Activated CD4-positive, alpha-beta memory T cell treated with anti-CD3 and anti-CD28 coated beads for 36 hours (primary cell): ENCODE measurements around the gene NINL. TPM values are rescaled to one million over a fixed set of nuclear protein-coding genes. Genes with fewer than 3 reads are reported as not detected.
"Not testable (repeated sequence)": the region's sequence is repeated elsewhere in the genome, so short reads cannot be mapped to it uniquely, and the experiment has no call there.

Source experiments
- CTCF ChIA-PET: fragments of 350-600 bp; sonication (Branson Sonifier 250); formaldehyde crosslinking; loops from one replicate; lab custom pipeline; 2021; ENCODE audit warnings: antibody characterized with exemption, inconsistent platforms; lab: Charles Lee
- POLR2A ChIA-PET: fragments of 350-600 bp; sonication (Branson Sonifier 250); formaldehyde crosslinking; loops from one replicate; lab custom pipeline; 2021; ENCODE audit warnings: antibody characterized with exemption; lab: Charles Lee
- DNase-seq: peaks from one replicate; pipeline ENCODE4 v3.0.0-alpha.2; 2020
- H3K27ac Mint-ChIP-seq: one replicate; pipeline ENCODE4 v1.8.0; 2021; ENCODE audit warnings: mixed read lengths
- H3K27me3 Mint-ChIP-seq: one replicate; pipeline ENCODE4 v1.8.0; 2021; ENCODE audit warnings: mixed read lengths
- H3K36me3 Mint-ChIP-seq: one replicate; pipeline ENCODE4 v1.8.0; 2021; ENCODE audit warnings: mixed read lengths
- H3K4me1 Mint-ChIP-seq: one replicate; pipeline ENCODE4 v1.8.0; 2021; ENCODE audit warnings: low read depth, mixed read lengths
- H3K4me3 Mint-ChIP-seq: one replicate; pipeline ENCODE4 v1.8.0; 2021; ENCODE audit warnings: mild to moderate bottlenecking, mixed read lengths
- H3K9me3 Mint-ChIP-seq: one replicate; pipeline ENCODE4 v1.8.0; 2021; ENCODE audit warnings: mixed read lengths
- intact Hi-C: fragments of 100-400 bp; cut with micrococcal nuclease; formaldehyde crosslinking; loops from one replicate; pipeline ENCODE4 v1.15.1; 2023
- total RNA-seq, 2 experiments: library from RNA; stranded (reverse); gene quantifications; one replicate each; pipeline ENCODE4 v1.2.3, GENCODE V29; 2021

Gene NINL
- total RNA-seq, 2 experiments from 2014 or later = 2.7 to 3.9 TPM

- H3K27ac Mint-ChIP-seq = no peak overlapping the region
- POLR2A ChIA-PET = no interaction called here
- H3K4me1 Mint-ChIP-seq = no peaks in the 10 kb centered on the region
- DNase-seq = no peak
- CTCF ChIA-PET = no interaction called here
- H3K36me3 Mint-ChIP-seq = peaks cover 35% of the 10 kb centered on the region
- no peaks in the 10 kb centered on the region for H3K27me3 Mint-ChIP-seq
- intact Hi-C loops = no loop called here
- H3K9me3 Mint-ChIP-seq = peaks cover 35% of the 10 kb centered on the region
- H3K4me3 Mint-ChIP-seq = no peak overlapping the region
These were observed 71.1 kb downstream of the NINL start for GRCh38 chr20:25514195-25514594.

DNA sequence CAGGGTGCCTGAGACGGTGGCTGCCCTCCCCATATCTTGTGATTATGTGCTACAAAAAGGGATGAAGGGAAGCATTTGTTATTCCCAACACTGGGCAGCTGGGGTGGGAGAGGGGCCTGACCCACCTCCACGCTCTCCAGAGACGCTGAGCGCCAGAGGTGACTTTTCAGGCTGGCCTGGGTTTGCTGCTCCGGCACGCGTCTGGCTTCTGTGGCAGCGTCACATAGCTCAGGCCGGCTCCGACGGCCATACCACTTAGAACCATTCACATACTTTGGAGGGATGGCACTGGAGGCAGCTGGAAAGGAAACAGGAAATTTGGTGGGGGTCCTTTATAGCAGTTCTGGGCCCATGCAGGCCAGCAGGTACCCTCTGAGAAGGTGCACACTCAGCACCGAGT lies 72.6 kb downstream of the NINL start:
- CTCF ChIA-PET = no interaction called here
- DNase-seq = no peak
- intact Hi-C loops = no loop called here
- Mint-ChIP-seq H3K27ac (no peak overlapping the region), H3K4me3 (no peak overlapping the region), H3K4me1 (no peaks in the 10 kb centered on the region), H3K9me3 (peaks cover 38% of the 10 kb centered on the region), H3K36me3 (peaks cover 40% of the 10 kb centered on the region), H3K27me3 (no peaks in the 10 kb centered on the region)
- POLR2A ChIA-PET = no interaction called here

- peaks cover 33% of the 10 kb centered on the region for H3K36me3 Mint-ChIP-seq
- H3K27ac Mint-ChIP-seq = no peak overlapping the region
- no peak overlapping the region for H3K4me3 Mint-ChIP-seq
- intact Hi-C loops = no loop called here
- POLR2A ChIA-PET = no interaction called here
- no peaks in the 10 kb centered on the region for H3K27me3 Mint-ChIP-seq
- H3K9me3 Mint-ChIP-seq = peaks cover 34% of the 10 kb centered on the region
- H3K4me1 Mint-ChIP-seq = no peaks in the 10 kb centered on the region
- CTCF ChIA-PET = no interaction called here
- no peak for DNase-seq
These were observed 74.1 kb downstream of the NINL start for GRCh38 chr20:25511183-25511582.

GRCh38 chr20:25510721-25511120 lies 74.6 kb downstream of the NINL start:
- Mint-ChIP-seq H3K4me3 (no peak overlapping the region), H3K4me1 (no peaks in the 10 kb centered on the region), H3K36me3 (peaks cover 29% of the 10 kb centered on the region), H3K27ac (no peak overlapping the region), H3K27me3 (no peaks in the 10 kb centered on the region), H3K9me3 (peaks cover 30% of the 10 kb centered on the region)
- no peak for DNase-seq
- POLR2A ChIA-PET = no interaction called here
- intact Hi-C loops = no loop called here
- CTCF ChIA-PET = no interaction called here

GRCh38 chr20:25510202-25510601 lies 75.1 kb downstream of the NINL start:
- Mint-ChIP-seq H3K4me1 (no peaks in the 10 kb centered on the region), H3K4me3 (no peak overlapping the region), H3K36me3 (peaks cover 26% of the 10 kb centered on the region), H3K27ac (no peak overlapping the region), H3K9me3 (peaks cover 25% of the 10 kb centered on the region), H3K27me3 (no peaks in the 10 kb centered on the region)
- ChIA-PET CTCF (no interaction called here), POLR2A (no interaction called here)
- intact Hi-C loops = no loop called here
- DNase-seq = no peak

- Mint-ChIP-seq H3K4me1 (no peaks in the 10 kb centered on the region), H3K4me3 (no peak overlapping the region), H3K36me3 (peaks cover 16% of the 10 kb centered on the region), H3K9me3 (peaks cover 14% of the 10 kb centered on the region), H3K27me3 (no peaks in the 10 kb centered on the region), H3K27ac (no peak overlapping the region)
- intact Hi-C loops = no loop called here
- ChIA-PET CTCF (no interaction called here), POLR2A (no interaction called here)
- no peak for DNase-seq
These were observed 76.2 kb downstream of the NINL start for GRCh38 chr20:25509084-25509483.

- Mint-ChIP-seq H3K4me1 (no peaks in the 10 kb centered on the region), H3K9me3 (peaks cover 7% of the 10 kb centered on the region), H3K4me3 (no peak overlapping the region), H3K27me3 (no peaks in the 10 kb centered on the region), H3K36me3 (peaks cover 11% of the 10 kb centered on the region), H3K27ac (no peak overlapping the region)
- intact Hi-C loops = no loop called here
- ChIA-PET POLR2A (no interaction called here), CTCF (interaction anchor here (0.7 kb wide), 1 partner anchor 13 kb away, joined by 3 read pairs; no protein-coding TSS in a partner anchor)
- no peak for DNase-seq
These were observed 77.1 kb downstream of the NINL start for GRCh38 chr20:25508083-25508770.

GRCh38 chr20:25507385-25508082 lies 77.8 kb downstream of the NINL start:
- no peaks in the 10 kb centered on the region for H3K27me3 Mint-ChIP-seq
- H3K27ac Mint-ChIP-seq = no peak overlapping the region
- no peaks in the 10 kb centered on the region for H3K4me1 Mint-ChIP-seq
- ChIA-PET CTCF (interaction anchor here (0.7 kb wide), 1 partner anchor 13 kb away, joined by 3 read pairs; no protein-coding TSS in a partner anchor), POLR2A (interaction anchor here (0.6 kb wide), 1 partner anchor 105 kb away, joined by 3 read pairs; no protein-coding TSS in a partner anchor)
- no peak for DNase-seq
- peaks cover 3% of the 10 kb centered on the region for H3K9me3 Mint-ChIP-seq
- intact Hi-C loops = no loop called here
- H3K4me3 Mint-ChIP-seq = no peak overlapping the region
- peaks cover 11% of the 10 kb centered on the region for H3K36me3 Mint-ChIP-seq

DNA sequence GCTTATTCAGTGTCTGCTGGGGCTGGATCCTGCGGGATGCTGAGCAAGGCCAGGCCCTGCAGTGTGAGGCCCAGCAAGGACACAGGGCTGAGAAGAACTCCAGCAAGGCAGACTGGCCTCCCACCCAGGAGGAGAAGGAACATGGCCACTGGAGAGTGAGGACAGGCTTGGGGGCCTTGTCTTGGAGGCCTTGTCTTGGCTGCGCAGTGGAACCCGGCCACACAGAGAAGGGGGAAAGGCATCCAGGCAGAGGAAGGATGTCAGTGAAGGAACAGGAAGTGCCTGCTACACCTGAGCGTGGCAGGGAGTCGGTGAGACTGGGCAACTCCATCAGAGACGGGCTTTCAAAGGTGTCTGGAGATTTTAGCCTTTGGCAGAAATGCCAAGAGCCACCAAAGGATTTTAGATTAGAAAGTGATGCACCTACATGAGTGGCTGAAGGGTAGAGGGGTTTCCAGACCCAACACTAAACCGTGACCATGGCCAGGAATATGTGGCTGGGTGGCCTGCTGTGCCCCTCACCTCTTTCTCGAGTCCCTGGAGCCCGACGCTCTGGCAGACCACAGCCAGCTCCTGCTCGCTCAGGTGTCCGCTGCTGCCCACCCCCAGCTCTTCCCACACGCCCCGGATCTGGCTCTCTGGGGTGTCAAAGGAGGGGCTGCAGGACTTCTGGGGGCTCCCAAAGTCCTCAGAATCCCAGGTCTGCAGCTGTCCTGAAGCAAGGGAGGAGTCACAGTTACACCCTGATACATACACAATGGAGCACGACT lies 80.8 kb downstream of the NINL start:
- Mint-ChIP-seq H3K27ac (no peak overlapping the region), H3K4me1 (no peaks in the 10 kb centered on the region)
- POLR2A ChIA-PET = no interaction called here

GRCh38 chr20:25503936-25504335 lies 81.4 kb downstream of the NINL start:
- Mint-ChIP-seq H3K9me3 (peaks cover under 1% of the 10 kb centered on the region), H3K4me3 (no peak overlapping the region), H3K27ac (no peak overlapping the region), H3K27me3 (no peaks in the 10 kb centered on the region), H3K4me1 (no peaks in the 10 kb centered on the region), H3K36me3 (peaks cover 3% of the 10 kb centered on the region)
- no peak for DNase-seq
- ChIA-PET CTCF (interaction anchor here (0.5 kb wide), 1 partner anchor 487 kb away, joined by 3 read pairs; no protein-coding TSS in a partner anchor), POLR2A (no interaction called here)
- intact Hi-C loops = no loop called here

More for the DNA sequence above, 80.8 kb downstream of the NINL start:
- H3K36me3 Mint-ChIP-seq = peaks cover 7% of the 10 kb centered on the region
- no peak for DNase-seq
- H3K9me3 Mint-ChIP-seq = peaks cover 3% of the 10 kb centered on the region
- H3K4me3 Mint-ChIP-seq = no peak overlapping the region
- intact Hi-C loops = no loop called here
- no peaks in the 10 kb centered on the region for H3K27me3 Mint-ChIP-seq
- CTCF ChIA-PET = interaction anchor here (0.5 kb wide), 1 partner anchor 488 kb away, joined by 3 read pairs; no protein-coding TSS in a partner anchor

GRCh38 chr20:25503051-25503639 lies 82.2 kb downstream of the NINL start:
- H3K27ac Mint-ChIP-seq, H3K4me3 Mint-ChIP-seq, intact Hi-C loops, DNase-seq, H3K9me3 Mint-ChIP-seq, CTCF ChIA-PET, H3K4me1 Mint-ChIP-seq, H3K27me3 Mint-ChIP-seq, POLR2A ChIA-PET, H3K36me3 Mint-ChIP-seq: not testable (repeated sequence)

DNA sequence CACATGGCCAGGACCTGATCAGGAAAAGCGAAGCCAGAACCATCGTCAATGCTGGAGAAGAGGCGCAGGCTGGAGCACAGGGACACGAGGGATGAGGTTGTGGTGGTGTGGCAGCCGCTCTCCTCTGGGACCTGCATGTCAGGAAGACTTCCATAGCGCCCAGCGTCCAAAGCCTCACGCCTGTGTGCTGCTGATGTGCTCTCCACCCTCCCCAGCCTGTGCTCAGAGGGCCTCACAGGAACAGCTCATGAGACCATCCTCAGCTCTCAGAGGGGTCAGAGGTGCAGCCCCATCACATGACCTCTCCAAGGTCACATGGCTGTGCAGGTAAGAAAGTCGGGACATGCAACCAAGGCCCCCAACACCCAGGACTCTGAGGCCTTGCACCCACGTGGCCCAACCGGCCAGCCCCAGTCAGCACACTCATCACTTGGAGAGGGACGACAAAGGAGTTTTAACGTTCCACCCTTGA lies 84.4 kb downstream of the NINL start:
- H3K27ac Mint-ChIP-seq = no peak overlapping the region
- H3K9me3 Mint-ChIP-seq = no peaks in the 10 kb centered on the region
- ChIA-PET CTCF (no interaction called here), POLR2A (no interaction called here)
- intact Hi-C loops = no loop called here
- no peaks in the 10 kb centered on the region for H3K27me3 Mint-ChIP-seq
- no peak overlapping the region for H3K4me3 Mint-ChIP-seq
- no peaks in the 10 kb centered on the region for H3K4me1 Mint-ChIP-seq
- no peaks in the 10 kb centered on the region for H3K36me3 Mint-ChIP-seq
- no peak for DNase-seq
